Liver (tissue), 9 donors: ENCODE data around the gene DCAF4. TPM values are rescaled to one million over a fixed set of nuclear protein-coding genes. Genes with fewer than 3 reads are reported as not detected.

Experiments
- DNase-seq: peaks from one replicate; pipeline ENCODE4 v3.0.0-alpha.2; 2017; ENCODE audit warnings: low spot score
- H3K27ac ChIP-seq, 2 donors: one replicate each; pipeline ENCODE4 v1.7.0; 2013; ENCODE audit warnings: inconsistent platforms in 2 of 2, low read length in 2 of 2, control low read depth in 1 of 2, low read depth in 1 of 2, mild to moderate bottlenecking in 1 of 2
- H3K27me3 ChIP-seq, 4 donors: one replicate each; pipeline versions ENCODE4 v1.6.1 to v1.7.0; 2013; ENCODE audit warnings: low read length in 3 of 4, inconsistent platforms in 1 of 4, mild to moderate bottlenecking in 1 of 4, moderate library complexity in 1 of 4; ENCODE audit not compliant: control insufficient read depth in 4 of 4, insufficient read depth in 4 of 4
- H3K36me3 ChIP-seq, 4 donors: one replicate each; pipeline versions ENCODE4 v1.6.1 to v1.7.0; 2013; ENCODE audit warnings: low read length in 3 of 4, mild to moderate bottlenecking in 3 of 4, low read depth in 1 of 4, moderate library complexity in 1 of 4; ENCODE audit not compliant: control insufficient read depth in 4 of 4, insufficient read depth in 3 of 4
- H3K4me1 ChIP-seq, 4 donors: one replicate each; pipeline versions ENCODE4 v1.6.1 to v1.7.0; 2013; ENCODE audit warnings: low read length in 3 of 4, mild to moderate bottlenecking in 3 of 4, moderate library complexity in 1 of 4; ENCODE audit not compliant: control insufficient read depth in 4 of 4, insufficient read depth in 4 of 4
- H3K4me3 ChIP-seq, 3 donors: one replicate each; pipeline versions ENCODE4 v1.6.1 to v1.7.0; 2013; ENCODE audit warnings: low read length in 3 of 3, control low read depth in 1 of 3, low read depth in 1 of 3, mild to moderate bottlenecking in 1 of 3
- H3K9ac ChIP-seq, 2 donors: one replicate each; pipeline ENCODE4 v1.7.0; 2013; ENCODE audit warnings: low read length in 2 of 2, mild to moderate bottlenecking in 2 of 2, moderate library complexity in 2 of 2, control low read depth in 1 of 2, low read depth in 1 of 2
- H3K9me3 ChIP-seq, 4 donors: one replicate each; pipeline versions ENCODE4 v1.6.1 to v1.7.0; 2013; ENCODE audit warnings: low read length in 3 of 4; ENCODE audit not compliant: control insufficient read depth in 4 of 4
- EGR1 ChIP-seq, 2 donors: IDR thresholded peaks; 2 replicates each; pipeline ENCODE4 v1.6.1; 2016 to 2018; ENCODE audit warnings: antibody characterized with exemption in 2 of 2, low read depth in 2 of 2
- FOXA1 ChIP-seq: IDR thresholded peaks from 2 replicates; pipeline ENCODE4 v1.6.1; 2016; ENCODE audit warnings: antibody characterized with exemption
- FOXA2 ChIP-seq: IDR thresholded peaks from 2 replicates; pipeline ENCODE4 v1.6.1; 2016; ENCODE audit warnings: antibody characterized with exemption
- HNF4G ChIP-seq: IDR thresholded peaks from 2 replicates; pipeline ENCODE4 v1.6.1; 2016; ENCODE audit warnings: antibody characterized with exemption
- JUND ChIP-seq, 2 donors: IDR thresholded peaks; 2 replicates each; pipeline ENCODE4 v1.6.1; 2016; ENCODE audit warnings: antibody characterized with exemption in 2 of 2
- RAD21 ChIP-seq, 2 donors: IDR thresholded peaks; 2 replicates each; pipeline ENCODE4 v1.6.1; 2016; ENCODE audit warnings: antibody characterized with exemption in 2 of 2, mild to moderate bottlenecking in 2 of 2
- SP1 ChIP-seq: IDR thresholded peaks from 2 replicates; pipeline ENCODE4 v1.6.1; 2018; ENCODE audit warnings: antibody characterized with exemption, mild to moderate bottlenecking
- TAF1 ChIP-seq: conservative IDR thresholded peaks from 2 replicates; pipeline ENCODE4 v1.6.1; 2016; ENCODE audit warnings: antibody characterized with exemption, mild to moderate bottlenecking
- WGBS: extraction: QIAGEN DNeasy Blood & Tissue Kit; methylation state at CpG from one replicate; pipeline ENCODE4 v1.1.7; 2013; 5-methylcytosine and 5-hydroxymethylcytosine counted together
- polyA plus RNA-seq, 2 donors: library from polyadenylated mRNA; stranded (reverse) in 1 of 2; unstranded in 1 of 2; fragments of 200-250 nt in 1 of 2; fragments of >200 nt in 1 of 2; fragmentation: Nextera tagmentation in 1 of 2; extraction: Ambion mirVana in 1 of 2; gene quantifications; one replicate each; pipeline versions ENCODE4 v1.2.1 to v1.2.3, GENCODE V29; 2013 to 2015
- total RNA-seq, 2 donors: library from RNA; depleted of rRNA; stranded (reverse); fragments of >200 nt; gene quantifications; one replicate each; pipeline ENCODE4 v1.2.3, GENCODE V29; 2014
- TF ChIP-seq, protein P1 (sequence below): fragments of 150-350 bp; IDR thresholded peaks from 2 replicates; pipeline ENCODE4 v1.5.1; 2017; ENCODE audit warnings: improper control_type of control experiment, low read depth, low read length; ENCODE audit not compliant: missing input control
- TF ChIP-seq, protein P2 (sequence below): IDR thresholded peaks from 2 replicates; pipeline ENCODE4 v1.6.1; 2016; ENCODE audit warnings: antibody characterized with exemption
- TF ChIP-seq, protein P3 (sequence below): IDR thresholded peaks from 2 replicates; pipeline ENCODE4 v1.6.1; 2016; ENCODE audit warnings: antibody characterized with exemption
- TF ChIP-seq, protein P4 (sequence below): IDR thresholded peaks from 2 replicates; pipeline ENCODE4 v1.6.1; 2016; ENCODE audit warnings: antibody characterized with exemption
- donor health status: healthy.
- donor health status: healthy.
- donor health status: healthy.
- donor health status: healthy.
- donor health status: healthy.

The DCAF4 gene
- total and polyA plus RNA-seq, 4 donors, result 3.5 to 11.0 (median 6.1) TPM

DNA sequence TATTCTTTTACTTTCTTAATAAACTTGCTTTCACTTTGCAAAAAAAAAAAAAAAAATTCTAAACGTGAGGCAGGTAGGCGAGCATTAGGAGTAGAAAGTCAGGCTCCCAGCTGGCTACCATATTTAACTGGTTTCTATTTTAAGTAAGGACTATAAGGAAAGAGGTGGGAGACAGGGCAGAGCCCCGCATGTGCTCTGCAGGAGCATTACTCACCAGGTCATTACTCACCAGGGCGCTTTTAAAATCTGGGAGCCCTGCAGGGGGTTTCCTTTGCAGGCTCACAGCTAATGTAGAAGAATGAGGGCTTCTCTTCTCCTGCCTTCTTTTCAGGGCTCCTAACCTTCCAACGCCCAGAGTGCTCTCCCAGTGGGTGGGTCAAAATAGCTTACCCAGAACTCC is 18.4 kb upstream of the DCAF4 start:
- no peak overlapping the region for H3K4me3 ChIP-seq
- no peak for DNase-seq

DNA sequence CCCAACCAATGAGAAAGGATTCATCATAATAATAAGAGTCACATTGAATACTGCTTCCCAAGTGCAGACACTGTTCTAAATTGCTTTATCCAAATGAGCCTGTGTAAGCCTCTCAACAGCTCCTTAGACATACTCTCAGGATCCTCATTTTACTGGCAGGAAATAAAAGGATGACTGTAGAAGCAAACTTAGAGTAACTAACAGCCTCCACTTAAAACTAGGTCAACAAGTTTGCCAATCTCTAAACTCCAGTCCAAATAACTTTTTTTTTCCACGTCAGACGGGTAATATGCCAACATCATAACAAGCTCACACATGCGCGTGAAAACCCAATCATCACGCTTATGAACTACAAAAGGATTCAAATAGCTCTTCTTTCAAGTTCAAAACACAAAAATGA is 17.1 kb upstream of the DCAF4 start:
- Histone ChIP-seq H3K36me3 (no peaks in the 10 kb centered on the region), H3K27me3 (no peaks in the 10 kb centered on the region), H3K27ac (no peak overlapping the region), H3K4me3 (no peak overlapping the region), H3K9me3 (no peaks in the 10 kb centered on the region), H3K9ac (no peak overlapping the region), H3K4me1 (peaks cover 0 to 11% (median 5%) of the 10 kb centered on the region in 4 donors)
- no peak for DNase-seq
- TF ChIP-seq JUND (IDR thresholded peaks at IDR 0.05) (no peak), TAF1 (no peak), EGR1 (IDR thresholded peaks at IDR 0.05; ENCODE audit: low read depth in 2 of 2) (no peak), RAD21 (IDR thresholded peaks at IDR 0.05) (no peak), HNF4G (no peak), FOXA1 (no peak), FOXA2 (no peak)
- TF ChIP-seq, protein P1, sequence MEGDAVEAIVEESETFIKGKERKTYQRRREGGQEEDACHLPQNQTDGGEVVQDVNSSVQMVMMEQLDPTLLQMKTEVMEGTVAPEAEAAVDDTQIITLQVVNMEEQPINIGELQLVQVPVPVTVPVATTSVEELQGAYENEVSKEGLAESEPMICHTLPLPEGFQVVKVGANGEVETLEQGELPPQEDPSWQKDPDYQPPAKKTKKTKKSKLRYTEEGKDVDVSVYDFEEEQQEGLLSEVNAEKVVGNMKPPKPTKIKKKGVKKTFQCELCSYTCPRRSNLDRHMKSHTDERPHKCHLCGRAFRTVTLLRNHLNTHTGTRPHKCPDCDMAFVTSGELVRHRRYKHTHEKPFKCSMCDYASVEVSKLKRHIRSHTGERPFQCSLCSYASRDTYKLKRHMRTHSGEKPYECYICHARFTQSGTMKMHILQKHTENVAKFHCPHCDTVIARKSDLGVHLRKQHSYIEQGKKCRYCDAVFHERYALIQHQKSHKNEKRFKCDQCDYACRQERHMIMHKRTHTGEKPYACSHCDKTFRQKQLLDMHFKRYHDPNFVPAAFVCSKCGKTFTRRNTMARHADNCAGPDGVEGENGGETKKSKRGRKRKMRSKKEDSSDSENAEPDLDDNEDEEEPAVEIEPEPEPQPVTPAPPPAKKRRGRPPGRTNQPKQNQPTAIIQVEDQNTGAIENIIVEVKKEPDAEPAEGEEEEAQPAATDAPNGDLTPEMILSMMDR, result no peak
- TF ChIP-seq, protein P2, sequence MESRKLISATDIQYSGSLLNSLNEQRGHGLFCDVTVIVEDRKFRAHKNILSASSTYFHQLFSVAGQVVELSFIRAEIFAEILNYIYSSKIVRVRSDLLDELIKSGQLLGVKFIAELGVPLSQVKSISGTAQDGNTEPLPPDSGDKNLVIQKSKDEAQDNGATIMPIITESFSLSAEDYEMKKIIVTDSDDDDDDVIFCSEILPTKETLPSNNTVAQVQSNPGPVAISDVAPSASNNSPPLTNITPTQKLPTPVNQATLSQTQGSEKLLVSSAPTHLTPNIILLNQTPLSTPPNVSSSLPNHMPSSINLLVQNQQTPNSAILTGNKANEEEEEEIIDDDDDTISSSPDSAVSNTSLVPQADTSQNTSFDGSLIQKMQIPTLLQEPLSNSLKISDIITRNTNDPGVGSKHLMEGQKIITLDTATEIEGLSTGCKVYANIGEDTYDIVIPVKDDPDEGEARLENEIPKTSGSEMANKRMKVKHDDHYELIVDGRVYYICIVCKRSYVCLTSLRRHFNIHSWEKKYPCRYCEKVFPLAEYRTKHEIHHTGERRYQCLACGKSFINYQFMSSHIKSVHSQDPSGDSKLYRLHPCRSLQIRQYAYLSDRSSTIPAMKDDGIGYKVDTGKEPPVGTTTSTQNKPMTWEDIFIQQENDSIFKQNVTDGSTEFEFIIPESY, result no peak
- TF ChIP-seq, protein P3, sequence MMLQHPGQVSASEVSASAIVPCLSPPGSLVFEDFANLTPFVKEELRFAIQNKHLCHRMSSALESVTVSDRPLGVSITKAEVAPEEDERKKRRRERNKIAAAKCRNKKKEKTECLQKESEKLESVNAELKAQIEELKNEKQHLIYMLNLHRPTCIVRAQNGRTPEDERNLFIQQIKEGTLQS, result no peak
- TF ChIP-seq, protein P4, sequence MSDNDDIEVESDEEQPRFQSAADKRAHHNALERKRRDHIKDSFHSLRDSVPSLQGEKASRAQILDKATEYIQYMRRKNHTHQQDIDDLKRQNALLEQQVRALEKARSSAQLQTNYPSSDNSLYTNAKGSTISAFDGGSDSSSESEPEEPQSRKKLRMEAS, result no peak
- 36% methylated on average over 5 of the region's 5 CpGs for WGBS

More for the DNA sequence above, 18.4 kb upstream of the DCAF4 start:
- Histone ChIP-seq H3K36me3 (no peaks in the 10 kb centered on the region), H3K9ac (no peak overlapping the region), H3K4me1 (peaks cover 0 to 17% (median 7%) of the 10 kb centered on the region in 4 donors), H3K27ac (no peak overlapping the region), H3K27me3 (no peaks in the 10 kb centered on the region), H3K9me3 (no peaks in the 10 kb centered on the region)
- TF ChIP-seq HNF4G (no peak), FOXA1 (no peak), JUND (IDR thresholded peaks at IDR 0.05) (no peak), SP1 (no peak), RAD21 (IDR thresholded peaks at IDR 0.05) (no peak)
- TF ChIP-seq, protein P2, result no peak
- TF ChIP-seq, protein P1, result no peak
- TF ChIP-seq, protein P4, result no peak
- TF ChIP-seq, protein P3, result no peak
- 73% methylated on average over 5 of the region's 5 CpGs for WGBS
